Epidermal melanocyte (primary cell): ENCODE results near the gene PIK3R2.
"Not testable (repeated sequence)": the region's sequence is repeated elsewhere in the genome, so short reads cannot be mapped to it uniquely, and the experiment has no call there.

ENCODE experiments used
- DNase-seq: peaks from one replicate; pipeline ENCODE4 v3.0.0; 2011; ENCODE audit warnings: low spot score; ENCODE audit not compliant: insufficient read length

PIK3R2 gene

GRCh38 chr19:18203863-18204393 lies 51.0 kb downstream of the PIK3R2 start, which contains the start of gene RAB3A:
RAB3A (minus strand) TSS chr19:18204042; CDS start chr19:18202740, 1,302 bp downstream.
- peak; percentile 98 for DNase-seq

- DNase-seq, result no peak
These were observed 51.6 kb downstream of the PIK3R2 start for GRCh38 chr19:18204394-18205199.

- DNase-seq, result no peak
These were observed 52.4 kb downstream of the PIK3R2 start for GRCh38 chr19:18205200-18205892.

DNA sequence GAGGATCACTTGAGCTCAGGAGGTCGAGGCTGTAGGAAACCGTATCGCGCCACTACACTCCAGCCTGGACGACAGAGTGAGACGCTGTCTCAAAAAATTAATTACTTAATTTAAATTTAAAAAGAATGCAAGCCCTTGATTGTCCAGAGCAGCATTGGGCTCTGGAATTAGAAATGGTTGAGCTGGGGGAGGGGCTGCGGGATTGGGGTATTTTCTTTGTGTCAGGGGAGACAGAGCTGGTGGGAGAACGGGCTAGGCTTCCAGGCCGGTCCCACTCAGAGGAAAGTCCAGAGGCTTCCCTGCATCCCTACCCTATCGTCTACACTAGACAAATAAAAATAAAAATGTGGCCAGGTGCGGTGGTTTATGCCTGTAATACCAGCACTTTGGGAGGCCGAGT lies 53.1 kb downstream of the PIK3R2 start:
- no peak for DNase-seq

- no peak for DNase-seq
These were observed 55.4 kb downstream of the PIK3R2 start for GRCh38 chr19:18208098-18208951.

- DNase-seq, result not testable (repeated sequence)
These were observed 56.9 kb downstream of the PIK3R2 start for GRCh38 chr19:18209912-18210311.

DNA sequence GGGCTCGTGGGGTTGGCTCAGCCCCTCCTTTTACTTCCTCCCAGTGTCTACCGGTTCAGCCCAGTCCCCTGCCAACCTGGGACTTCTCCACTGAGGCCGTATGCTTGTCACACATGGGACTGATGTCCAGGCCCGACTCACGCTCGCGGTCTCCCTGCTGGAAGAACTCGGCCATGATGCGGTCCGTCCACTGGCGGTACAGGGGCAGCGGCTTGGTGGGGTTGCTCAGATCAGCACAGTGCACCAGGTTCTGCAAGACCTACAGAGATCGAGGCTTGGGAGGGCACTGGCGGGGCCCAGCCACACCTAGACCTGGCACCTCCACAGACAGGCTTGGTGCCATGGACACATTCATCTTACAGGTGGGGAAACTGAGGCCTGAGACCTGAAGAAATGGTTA lies 58.7 kb downstream of the PIK3R2 start:
- DNase-seq, result no peak

DNA sequence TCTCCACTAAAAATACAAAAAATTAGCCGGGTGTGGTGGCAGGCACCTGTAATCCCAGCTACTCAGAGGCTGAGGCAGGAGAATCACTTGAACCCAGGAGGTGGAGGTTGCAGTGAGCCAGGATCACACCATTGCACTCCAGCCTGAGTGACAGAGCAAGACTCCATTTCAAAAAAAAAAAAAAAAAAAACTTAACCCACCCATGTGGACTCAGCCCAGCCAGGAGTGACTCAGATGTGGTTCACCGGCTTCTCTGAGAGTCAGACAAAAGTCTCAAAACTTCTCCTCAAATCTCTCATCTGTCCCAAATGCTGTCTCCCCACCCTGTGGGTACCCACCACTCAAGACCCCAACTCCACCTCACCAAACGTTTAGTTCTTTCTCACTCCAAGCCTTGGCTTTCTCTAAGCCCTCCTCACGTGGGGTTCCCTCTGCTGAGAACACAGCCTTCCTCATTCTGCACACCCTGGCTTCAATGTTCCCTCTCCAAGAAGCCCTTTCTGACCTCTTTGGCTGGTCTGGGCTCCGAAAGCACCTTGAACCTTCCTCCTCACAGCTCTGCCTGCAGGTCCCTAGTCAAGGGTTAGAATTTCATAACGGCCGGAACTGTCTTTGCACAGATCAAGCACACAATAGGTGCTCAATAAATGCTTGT lies 61.9 kb downstream of the PIK3R2 start:
- DNase-seq, result no peak

DNA sequence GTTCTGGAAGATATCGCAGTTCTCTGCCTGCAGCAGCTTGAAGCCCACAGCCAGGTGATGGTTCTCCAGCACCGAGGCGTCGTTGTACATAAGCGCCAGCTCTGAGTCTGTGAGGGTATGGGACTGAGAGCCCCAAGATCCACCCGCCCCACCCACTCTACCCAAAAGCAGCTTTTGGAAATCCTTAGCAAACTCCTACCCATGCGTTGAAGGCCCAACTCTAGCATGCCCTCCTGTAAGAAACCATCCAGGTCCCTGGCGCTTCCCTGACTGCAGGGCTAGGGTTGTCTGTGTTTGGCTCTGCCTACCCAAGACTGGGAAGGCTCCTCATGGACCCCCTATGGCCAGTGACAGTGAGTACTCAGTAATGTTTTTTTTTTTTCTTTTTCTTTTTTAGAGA lies 63.8 kb downstream of the PIK3R2 start:
- DNase-seq, result no peak

- no peak for DNase-seq
These were observed 65.2 kb downstream of the PIK3R2 start for GRCh38 chr19:18218159-18218558.

DNA sequence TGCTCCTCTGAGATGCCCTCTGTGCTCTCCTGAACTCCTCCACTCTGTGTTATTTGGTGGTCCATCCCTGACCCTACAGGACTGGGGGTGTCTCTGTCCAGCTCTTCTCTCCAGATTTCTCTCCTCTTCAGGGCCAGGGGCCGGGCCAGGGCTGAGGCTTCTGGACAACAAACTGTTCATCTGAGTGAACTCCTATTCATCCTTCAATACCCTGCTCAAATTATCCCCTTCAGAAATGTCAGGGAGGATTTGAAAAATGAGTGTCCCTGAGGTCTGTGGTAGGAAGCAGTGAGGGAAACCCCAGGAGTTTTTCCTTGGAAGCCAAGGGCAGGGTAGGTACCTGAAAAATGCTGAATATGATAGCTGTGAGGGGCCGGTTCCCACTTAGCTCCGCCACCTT lies 65.6 kb downstream of the PIK3R2 start:
- DNase-seq, result no peak
